ENCODE results near the gene STRA8. TPM values are rescaled to one million over a fixed set of nuclear protein-coding genes. Genes with fewer than 3 reads are reported as not detected.

The STRA8 gene
- total RNA-seq, 1 experiment from 2014 or later: not detected

- Histone ChIP-seq H2BK12ac (ENCODE audit: insufficient read length, low read depth, low read length) (no peak overlapping the region), H3K27me3 (ENCODE audit: insufficient read depth, low read length) (no peaks in the 10 kb centered on the region), H3K23ac (ENCODE audit: insufficient read length, low read depth, low read length) (no peak overlapping the region), H4K20me1 (ENCODE audit: control insufficient read depth, insufficient read depth, insufficient read length) (no peaks in the 10 kb centered on the region), H2BK20ac (ENCODE audit: low read depth, low read length, poor library complexity, severe bottlenecking) (no peak overlapping the region), H3K9ac (ENCODE audit: extremely low read depth, insufficient read length, low read length) (no peak overlapping the region), H4K8ac (replicated peaks; ENCODE audit: insufficient read length, low read depth, low read length) (no peak overlapping the region), H4K5ac (ENCODE audit: insufficient read length, low read depth, low read length) (no peak overlapping the region), H3T11ph (ENCODE audit: low read length) (no peak overlapping the region), H3K79me2 (ENCODE audit: insufficient read depth, low read length) (no peaks in the 10 kb centered on the region), H2AK5ac (ENCODE audit: insufficient read length, low read length) (no peak overlapping the region), H3K14ac (ENCODE audit: insufficient read depth, low read length) (no peak overlapping the region), H3K23me2 (ENCODE audit: insufficient read length, low read depth, low read length, poor library complexity, severe bottlenecking) (no peaks in the 10 kb centered on the region), H2BK15ac (ENCODE audit: low read depth, low read length) (no peak overlapping the region), H2BK120ac (ENCODE audit: low read depth, low read length, poor library complexity, severe bottlenecking) (no peak overlapping the region), H3K4me2 (ENCODE audit: insufficient read depth, insufficient read length, low read length) (no peak overlapping the region), H3K4ac (ENCODE audit: low read depth, low read length) (no peak overlapping the region), H3K18ac (ENCODE audit: insufficient read length, low read depth, low read length) (no peak overlapping the region), H3K27ac (ENCODE audit: insufficient read length, low read depth, low read length) (no peak overlapping the region), H2BK5ac (ENCODE audit: insufficient read length, low read length) (no peak overlapping the region), H4K91ac (ENCODE audit: insufficient read length, low read depth, low read length) (no peak overlapping the region), H3K9me3 (ENCODE audit: control insufficient read depth, low read depth, low read length) (no peaks in the 10 kb centered on the region), H2AFZ (ENCODE audit: low read length) (no peak overlapping the region), H3K4me1 (ENCODE audit: insufficient read depth, low read length) (no peaks in the 10 kb centered on the region), H3K79me1 (ENCODE audit: insufficient read depth, low read depth, low read length, poor library complexity, severe bottlenecking) (no peaks in the 10 kb centered on the region), H3K56ac (ENCODE audit: insufficient read length, low read depth, low read length) (no peak overlapping the region)
- Mint-ChIP-seq H3K9me3 (no peaks in the 10 kb centered on the region), H3K27ac (no peak overlapping the region), H3K4me1 (no peaks in the 10 kb centered on the region), H3K4me3 (no peak overlapping the region), H3K27me3 (ENCODE audit: low read depth) (no peaks in the 10 kb centered on the region), H3K36me3 (ENCODE audit: insufficient read depth in 1 of 3, low read depth in 3 of 3) (no peaks in the 10 kb centered on the region)
- WGBS (ENCODE audit: extremely low coverage, insufficient read length, low lambda C conversion rate): no CpG with 5 or more reads among the region's 6 CpGs
- DNase-seq: no peak
- no peak for TF ChIP-seq CTCF (conservative IDR thresholded peaks at IDR 0.05)
These were observed 1.6 kb upstream of the STRA8 start for GRCh38 chr7:135232087-135232486.

Data from H9 (cell line).